HG03135 (cell line): ENCODE measurements around the gene TBPL1.

Experiments used
- ATAC-seq: cut with Tn5 transposase; IDR thresholded peaks from one replicate; pipeline ENCODE4 v1.9.1; 2021; ENCODE audit warnings: mild to moderate bottlenecking, moderate library complexity; ENCODE audit not compliant: unreplicated experiment

Gene TBPL1

DNA sequence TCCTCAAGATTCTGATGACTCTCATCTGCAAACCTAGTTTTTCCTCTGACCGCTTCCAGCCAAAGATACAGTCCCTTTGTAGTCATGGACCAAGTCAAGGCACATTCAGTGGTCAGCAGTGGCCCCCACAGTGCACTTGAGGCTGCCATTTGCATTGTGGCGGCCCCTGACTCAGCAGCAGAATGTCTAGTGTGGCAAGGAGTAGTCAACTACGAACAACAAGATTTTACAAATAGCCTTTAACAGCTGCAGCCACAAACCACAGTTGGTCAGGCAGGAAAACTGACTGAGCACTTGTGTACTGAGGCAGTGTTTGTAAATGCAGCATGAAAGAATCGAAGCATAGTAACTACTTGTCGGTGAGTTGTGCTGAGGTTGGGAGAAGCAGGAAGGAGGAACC lies 49.8 kb downstream of the TBPL1 start:
- no peak for ATAC-seq

DNA sequence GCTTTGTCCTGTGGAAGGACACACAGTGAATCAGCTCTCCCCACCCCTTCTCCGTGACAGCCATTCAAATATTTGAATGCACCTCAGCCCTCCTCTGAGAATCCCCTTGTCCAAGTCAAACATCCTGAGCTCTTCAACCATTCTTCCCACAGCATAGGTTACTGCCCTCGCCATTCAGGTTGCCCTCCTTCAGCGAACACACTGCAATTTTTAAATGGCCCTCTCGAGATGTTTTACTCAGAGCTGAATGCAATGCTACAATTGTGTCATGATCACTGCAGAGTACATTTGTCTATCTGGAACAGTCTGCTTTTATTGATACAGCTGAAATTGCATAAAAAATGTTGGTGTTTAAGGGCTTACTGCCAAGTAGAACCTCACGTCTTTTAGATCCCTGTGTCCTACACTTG lies 50.5 kb downstream of the TBPL1 start:
- ATAC-seq, result no peak

DNA sequence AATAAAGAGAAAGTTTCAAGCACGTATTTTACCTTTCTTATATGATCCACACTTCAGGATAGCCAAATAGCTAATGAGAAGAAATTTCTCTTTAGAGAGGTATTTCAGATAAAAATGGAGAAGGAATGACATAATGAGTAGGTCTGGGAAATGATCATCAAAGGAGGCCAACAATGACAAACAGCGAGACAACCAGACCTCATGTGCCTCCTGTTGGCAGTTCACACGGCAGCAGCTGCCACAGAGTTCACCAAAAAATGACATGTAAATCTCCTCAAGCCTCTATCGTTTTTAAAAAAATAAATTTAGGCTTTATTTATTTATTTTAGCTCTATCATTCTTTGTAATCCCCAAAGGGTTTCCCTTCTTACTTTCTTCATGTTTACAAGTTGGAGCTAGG lies 51.7 kb downstream of the TBPL1 start:
- no peak for ATAC-seq

DNA sequence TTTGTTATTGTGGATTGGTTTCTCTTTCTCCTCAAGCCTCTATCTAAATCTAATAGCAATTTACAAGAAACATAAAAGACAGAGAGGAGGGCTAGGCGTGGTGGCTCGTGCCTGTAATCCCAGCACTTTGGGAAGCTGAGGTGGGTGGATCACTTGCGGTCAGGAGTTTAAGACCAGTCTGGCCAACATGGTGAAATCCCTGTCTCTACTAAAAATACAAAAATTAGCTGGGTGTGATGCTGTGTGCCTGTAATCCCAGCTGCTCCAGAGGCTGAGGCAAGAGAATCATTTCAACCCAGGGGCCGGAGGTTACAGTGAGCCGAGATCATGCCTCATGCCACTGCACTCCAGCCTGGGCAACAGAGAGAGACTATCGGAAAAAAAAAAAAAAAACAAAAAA lies 52.8 kb downstream of the TBPL1 start:
- no peak for ATAC-seq

DNA sequence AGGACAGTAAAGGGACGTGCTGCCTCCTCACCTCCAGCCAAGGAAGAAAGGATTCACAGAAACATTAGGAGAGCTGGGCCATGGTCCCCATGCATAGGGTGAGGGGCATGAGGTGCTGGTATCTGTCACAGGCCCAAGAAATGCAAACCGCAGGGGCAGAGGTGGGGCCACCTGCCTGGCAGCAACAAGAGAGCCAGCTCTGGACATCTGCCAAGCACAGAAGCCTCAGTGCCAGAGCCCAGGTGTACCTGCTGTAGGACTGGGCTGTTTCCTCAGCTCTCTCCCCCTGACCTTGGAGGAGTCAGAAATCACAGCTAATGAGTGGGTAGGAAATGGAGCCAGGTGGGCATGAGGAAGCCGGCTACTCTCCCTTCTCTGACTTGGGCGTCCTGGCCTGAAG lies 54.1 kb downstream of the TBPL1 start:
- no peak for ATAC-seq

DNA sequence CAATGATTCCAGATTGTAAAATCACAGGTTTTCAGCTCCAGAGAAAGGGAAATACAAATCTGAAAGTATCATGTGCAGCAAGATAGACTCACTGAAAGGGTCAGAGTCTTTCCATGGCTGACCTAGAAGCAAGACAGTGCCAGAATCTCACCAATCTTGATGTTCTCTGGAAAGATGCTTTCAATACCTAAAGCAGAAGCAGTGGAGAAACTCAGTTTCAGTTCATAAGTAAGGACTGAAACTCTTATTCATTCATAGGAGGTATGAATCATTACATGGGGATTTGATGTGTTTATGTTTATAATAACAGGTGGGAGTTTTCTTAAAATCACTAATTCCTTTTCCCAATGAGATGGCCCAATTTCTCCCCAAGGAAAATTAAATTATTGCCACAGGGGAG lies 56.9 kb downstream of the TBPL1 start:
- no peak for ATAC-seq

DNA sequence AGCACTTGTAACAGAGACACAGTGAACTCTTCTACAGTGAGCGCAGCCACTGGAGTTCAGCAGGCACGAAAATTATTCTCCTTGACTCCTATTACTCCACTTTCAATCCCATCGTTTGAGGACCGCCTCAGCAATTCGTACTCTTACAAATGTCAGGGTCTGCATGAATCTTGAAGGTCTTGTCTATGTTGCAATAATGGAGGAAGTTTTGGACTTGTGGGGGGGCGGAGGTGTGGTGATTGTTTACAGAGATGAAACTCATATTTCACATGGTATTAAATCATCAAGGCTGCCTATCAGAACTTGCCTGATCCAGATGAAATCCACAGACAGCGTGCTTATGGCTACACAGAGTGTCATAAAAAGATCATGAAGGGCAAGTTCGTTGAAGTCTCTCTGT lies 57.4 kb downstream of the TBPL1 start:
- no peak for ATAC-seq

DNA sequence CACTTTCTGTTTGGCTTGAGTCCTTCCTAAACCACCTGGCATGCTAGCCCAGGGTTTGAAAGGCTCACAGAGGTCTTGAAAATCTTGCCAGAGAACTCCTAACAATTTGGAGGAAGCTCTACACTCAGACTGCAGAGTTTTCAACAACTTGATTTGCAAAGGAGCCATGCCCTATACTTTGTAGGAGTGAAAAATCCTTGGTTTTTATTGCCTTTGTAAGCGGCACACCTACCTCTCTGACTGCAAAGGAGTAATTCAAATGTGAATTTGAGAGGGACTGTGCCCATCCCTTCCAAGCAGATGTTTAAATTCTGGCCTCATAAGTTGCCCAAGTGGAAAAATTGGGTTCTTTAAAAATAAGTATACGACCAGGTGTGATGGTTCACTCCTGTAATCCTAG lies 58.0 kb downstream of the TBPL1 start:
- ATAC-seq, result no peak

DNA sequence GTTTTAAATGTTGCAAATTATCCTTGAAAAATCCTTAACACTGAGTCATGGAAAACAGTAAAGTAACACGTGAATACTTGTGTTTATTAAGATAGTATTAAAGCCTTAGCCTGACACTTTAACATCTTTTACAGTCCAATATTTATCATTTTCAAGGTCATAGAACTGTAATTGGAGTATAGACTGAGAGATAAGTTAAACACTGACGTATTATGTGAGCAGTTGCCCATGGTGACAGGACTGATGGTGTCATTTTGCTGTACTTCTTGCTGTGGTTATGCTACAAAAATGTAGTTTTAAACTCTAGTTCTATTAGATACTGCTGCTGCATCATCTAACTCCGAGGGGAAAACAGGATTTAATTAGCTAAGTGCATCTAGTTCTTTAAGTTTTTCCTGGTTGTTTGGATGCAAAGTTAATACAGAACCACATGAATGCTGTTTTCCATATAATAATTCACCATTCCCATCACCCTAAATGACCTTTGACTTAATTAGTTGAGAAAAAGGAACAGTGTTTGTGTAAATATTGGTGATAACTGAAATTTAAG lies 61.6 kb downstream of the TBPL1 start:
- ATAC-seq, result no peak

DNA sequence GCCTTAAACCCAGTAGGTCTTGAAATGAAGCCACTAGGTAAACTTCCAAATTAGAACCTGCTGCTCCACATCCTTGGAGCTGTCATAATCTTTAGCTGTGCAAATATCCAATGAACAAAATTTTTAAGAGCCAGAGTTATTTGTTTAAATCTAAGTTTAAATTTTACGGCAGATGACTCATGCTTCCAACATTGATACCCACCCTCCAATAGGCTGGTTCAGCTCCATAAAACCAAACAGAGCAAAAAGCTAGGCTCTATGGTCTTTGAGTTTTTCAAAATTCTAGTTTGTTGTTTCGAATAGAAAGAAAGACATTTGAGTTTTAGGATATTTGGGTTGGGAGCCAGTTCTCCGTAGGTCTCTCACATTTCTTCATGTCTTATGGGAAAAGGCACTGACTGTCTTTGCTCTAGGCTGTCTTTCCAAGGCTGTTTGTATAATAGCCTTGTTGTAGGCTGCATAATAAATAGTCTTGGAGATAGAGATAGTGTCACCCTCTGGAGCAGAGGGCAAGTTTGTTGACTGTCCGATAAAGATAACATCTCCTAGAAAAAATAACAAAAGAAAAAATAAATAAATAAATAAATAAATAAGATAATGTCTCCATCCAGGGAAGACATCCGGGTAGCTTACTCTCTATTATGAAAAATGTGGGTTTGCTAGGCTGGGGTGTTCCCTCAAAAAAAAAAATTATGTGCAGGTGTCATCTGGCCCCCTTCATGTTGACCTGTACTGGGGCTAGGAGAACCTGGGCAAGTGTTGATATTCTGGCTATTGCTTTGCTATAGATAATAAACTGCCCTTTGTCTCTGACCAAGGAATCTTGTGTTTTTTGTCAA lies 62.9 kb downstream of the TBPL1 start:
- ATAC-seq, result no peak

DNA sequence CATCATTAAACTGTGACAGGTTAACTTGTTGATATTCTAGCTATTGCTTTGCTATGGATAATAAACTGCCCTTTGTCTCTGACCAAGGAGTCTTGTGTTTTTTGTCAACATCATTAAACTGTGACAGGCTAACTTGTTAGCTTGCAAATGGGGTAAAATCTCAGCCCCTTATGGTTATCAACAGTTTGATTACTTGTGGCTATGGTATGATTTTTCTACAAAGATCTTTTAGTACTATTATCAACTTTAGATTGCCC lies 63.5 kb downstream of the TBPL1 start:
- no peak for ATAC-seq

DNA sequence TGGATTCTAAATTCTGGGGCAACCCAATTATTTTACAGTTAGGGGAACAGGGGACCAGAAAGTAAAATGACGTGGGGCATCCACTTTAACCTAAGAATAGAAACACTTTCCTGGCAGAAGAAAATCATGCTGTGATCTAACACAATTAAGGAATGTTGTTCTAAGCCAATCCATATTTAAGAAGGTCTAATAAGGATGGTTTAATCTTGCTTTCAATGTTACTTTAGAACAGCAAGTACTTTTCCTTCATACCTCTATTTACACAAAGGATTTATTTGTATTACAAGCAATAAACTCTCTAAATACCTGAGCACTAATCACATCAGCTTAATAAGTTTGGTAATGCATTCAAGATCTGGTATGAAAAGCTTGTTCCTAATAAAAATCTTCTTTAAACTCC lies 67.0 kb downstream of the TBPL1 start:
- ATAC-seq, result no peak

DNA sequence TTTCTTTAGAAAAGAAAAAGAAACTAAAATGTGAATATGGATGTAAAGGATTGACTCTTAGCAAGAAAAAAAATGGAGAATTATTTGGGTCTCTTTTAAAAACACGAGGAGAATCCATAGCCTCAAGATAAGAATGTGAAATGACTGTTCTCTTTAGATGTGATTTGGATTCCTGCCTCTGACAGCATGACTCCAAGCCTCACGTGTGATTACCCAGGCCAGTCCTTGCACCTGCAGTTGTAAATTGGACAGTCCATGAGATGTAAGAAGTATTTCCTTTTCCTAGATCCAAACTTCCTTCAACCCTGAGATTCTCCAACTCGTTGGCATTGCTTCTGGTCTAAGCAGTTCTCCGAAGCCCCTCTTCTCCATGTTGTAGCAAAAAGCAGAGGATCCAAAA lies 67.5 kb downstream of the TBPL1 start:
- no peak for ATAC-seq

DNA sequence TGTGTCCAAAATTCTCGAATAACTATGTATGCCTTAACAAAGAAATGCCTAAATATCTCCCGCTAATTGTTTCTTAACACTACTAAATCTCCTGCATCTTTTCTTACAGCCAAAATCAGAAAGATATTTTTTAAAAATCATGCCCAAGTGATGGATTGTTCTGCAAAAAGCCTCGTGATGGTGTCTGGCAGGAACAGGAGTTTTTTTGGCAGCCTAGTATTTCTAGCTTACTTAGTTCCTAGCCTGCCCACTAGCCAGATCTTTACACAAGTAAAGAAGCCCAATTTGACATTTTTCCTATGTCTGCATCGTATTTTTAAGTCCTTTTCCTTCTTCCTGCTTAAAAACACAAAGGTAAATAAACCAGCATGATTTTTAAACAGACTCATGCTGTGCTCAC lies 67.9 kb downstream of the TBPL1 start:
- no peak for ATAC-seq

DNA sequence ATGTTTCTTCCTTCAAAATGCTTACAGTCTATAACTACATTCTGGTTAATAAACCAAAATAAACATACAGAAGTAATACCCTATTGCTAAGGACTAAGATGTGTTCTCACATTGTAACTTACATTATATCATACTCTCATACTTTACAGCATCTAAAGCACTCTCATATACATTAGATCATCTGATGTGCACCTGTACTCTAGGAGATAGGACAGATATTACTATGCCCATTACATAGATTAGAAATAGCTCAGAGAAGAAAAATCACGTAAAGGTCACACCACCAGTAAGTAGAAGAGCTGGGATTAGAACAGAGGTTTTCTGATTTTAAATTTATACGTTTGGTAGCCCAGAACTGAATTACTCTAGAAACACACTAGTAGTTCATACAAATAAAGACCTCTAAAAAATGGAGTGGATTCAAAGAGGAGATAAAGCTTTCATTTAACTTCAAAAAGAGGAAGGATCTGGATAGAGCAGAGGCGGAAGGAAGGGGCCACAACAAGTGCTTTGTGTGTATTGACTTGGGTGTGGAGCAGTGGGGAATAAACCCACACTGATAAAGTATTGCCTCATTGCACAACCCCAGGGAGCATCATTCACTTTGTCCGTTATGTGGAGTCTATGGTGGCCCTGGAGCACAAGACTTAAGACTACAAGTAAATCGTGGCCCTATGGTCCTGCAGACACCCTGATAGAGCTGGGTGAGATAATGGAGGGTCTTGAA lies 68.5 kb downstream of the TBPL1 start:
- no peak for ATAC-seq

DNA sequence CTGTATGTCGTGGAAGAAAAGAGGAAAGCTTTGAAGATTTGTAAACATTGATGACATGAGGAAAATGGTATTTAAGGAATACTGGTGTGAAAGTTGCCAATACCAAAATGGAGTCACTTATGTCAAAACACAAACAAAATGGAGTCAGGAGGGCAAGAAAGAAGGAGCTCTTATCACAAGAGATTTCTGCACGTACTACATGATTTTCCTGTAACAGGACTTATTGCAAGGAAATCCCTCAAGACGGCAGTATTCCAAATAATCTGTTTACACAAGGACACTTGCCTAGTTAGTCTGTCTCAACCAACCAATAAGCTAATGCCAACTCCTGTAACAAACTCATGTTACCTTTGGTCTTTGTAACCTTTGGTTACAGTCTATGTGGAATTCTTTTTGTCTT lies 69.6 kb downstream of the TBPL1 start:
- ATAC-seq, result no peak

DNA sequence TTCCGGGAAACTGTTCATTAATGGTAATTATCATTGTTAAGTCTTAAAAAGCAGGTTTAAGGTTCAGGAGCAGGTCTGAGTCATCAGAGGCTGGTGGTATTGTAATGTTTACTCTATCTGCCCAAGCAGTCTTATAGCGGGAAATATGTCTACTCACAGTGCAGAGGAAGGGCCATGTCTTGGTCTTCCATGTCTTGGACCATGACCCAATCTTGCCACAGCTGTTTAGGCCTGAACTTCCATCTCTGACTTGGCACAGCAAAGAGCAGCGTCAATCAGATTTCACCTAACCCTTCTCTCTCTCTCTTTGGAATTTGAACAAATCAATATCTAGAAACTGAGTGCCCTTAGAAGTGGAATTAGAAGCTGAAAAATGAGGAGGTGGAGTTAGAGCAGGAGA lies 73.6 kb downstream of the TBPL1 start:
- ATAC-seq, result no peak

DNA sequence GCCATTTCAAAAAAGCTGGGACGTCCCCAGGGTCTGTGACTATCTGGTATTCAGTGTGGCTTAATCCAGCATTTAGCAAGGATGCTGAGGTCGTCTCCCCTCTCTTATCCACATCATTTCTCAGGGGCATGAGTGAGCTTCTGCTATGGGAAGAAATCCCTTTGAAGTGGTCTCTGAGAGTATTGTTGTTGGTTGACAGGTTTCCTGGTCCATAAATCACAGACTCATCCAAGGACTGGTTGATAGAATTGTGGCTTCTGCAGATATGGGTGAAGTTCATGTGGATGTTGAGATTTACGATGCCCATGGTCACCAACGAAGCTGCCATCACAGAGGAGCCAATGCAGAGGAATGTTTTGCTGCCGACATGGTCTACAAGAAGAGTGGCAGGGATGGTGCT lies 75.4 kb downstream of the TBPL1 start:
- ATAC-seq, result no peak

DNA sequence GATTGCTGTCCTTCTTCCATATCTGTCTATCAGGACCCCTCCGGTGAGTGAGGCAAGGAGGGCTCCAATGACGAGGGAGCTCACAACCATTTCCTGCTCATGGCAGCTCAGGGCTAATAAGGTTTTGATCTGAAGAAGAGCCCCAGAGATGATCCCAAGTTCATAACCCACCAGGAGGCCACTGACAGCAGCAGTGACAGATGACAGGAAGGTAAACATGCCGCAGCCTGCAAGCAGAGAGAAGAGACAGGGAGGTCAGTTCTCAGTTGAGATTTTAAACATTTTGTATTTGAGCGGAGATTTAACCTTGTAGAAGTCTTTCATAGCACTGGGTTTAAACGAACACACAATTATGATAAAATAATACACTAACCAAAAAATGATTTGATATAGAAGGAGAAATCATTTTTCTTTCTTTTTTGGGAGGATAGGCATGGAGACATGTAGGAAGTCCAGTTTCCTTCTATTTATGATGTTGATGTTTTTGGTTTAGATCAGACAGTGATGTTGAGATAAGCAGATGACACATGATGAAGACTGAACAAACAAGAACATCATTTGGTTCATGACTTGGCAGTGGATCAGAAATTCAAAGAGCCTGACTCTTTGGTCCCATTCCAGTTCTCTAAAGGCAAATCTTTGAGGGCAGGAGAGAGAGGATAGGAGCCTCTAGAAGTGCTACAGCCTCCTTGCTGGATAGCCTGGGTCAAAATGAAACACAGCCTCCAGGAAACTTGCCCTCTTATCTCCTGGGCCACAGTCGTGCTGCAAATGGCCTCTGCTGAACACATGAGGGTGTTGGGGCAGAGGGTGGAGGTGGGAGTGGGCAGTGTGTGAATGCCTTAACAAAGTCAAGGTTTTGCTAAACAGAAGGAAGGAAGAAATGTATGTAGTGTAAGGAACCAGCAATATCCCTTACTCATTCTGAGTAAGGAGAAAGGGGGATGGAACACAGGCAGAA lies 76.8 kb downstream of the TBPL1 start:
- no peak for ATAC-seq

DNA sequence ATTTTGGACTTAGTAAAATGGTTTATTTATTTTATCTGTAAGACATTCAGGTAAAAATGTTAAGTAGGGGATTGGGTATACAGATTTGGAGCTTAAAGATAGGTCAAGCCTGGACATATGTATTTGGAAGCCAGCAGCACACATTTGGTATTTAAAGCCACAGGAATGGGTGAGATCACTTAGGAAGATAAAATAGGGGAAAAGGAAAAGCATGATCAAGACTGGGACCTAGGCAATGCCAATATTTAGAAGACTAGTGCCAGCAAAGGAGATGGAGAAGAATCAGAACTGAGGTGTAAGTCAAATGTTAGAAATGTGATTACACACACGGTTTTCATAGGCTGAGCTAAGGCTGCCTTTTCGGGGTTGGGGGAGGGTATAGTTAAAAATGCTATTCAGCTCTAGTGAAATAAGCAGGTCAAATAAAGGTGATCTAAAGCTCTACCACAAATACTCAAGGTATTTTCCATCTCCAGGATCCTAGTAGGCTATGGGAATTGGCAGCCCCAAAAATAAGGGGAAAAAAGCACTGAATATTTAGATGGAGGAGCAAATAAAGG lies 78.8 kb downstream of the TBPL1 start:
- no peak for ATAC-seq

DNA sequence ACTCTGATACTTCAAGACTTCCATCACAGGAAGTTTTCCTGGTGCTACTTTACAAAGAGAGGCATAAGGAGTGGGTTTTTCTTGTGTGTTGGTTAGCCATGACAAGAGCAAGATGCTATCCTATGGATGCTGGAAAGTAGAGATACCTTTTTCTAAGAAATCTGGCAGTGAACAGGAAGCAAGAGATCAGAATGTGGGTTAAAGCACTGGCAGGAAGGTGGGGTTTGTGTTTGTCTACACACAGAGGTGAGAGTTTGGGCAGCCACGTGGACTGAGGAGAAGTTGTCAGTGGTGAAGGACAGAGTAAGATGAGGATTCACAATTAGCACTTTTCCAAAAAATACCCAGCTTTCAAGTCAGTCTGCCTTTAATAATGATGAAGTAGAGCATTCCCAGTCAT lies 81.5 kb downstream of the TBPL1 start:
- ATAC-seq, result no peak
